ENCODE results near the gene RNF112. TPM values are rescaled to one million over a fixed set of nuclear protein-coding genes. Genes with fewer than 3 reads are reported as not detected.

The RNF112 gene
- total and polyA plus RNA-seq, 5 donors = 2.5 to 6.3 (median 3.3) TPM

- Histone ChIP-seq H3K9me3 (ENCODE audit: control insufficient read depth, low read length) (no peaks in the 10 kb centered on the region), H3K27ac (ENCODE audit: low read length) (no peak overlapping the region), H3K4me1 (ENCODE audit: control insufficient read depth, insufficient read depth, low read length) (peaks cover 17% of the 10 kb centered on the region), H3K27me3 (ENCODE audit: control insufficient read depth, insufficient read depth) (no peaks in the 10 kb centered on the region), H3K4me3 (ENCODE audit: low read length) (no peak overlapping the region)
- ATAC-seq (no peak), DNase-seq (peak in 1 of 3 donors; percentile 13)
- WGBS = 74% methylated on average over 13 of the region's 13 CpGs
- intact Hi-C loops (cut with DNase I) = loop anchor here in 1 of 4 donors (10.0 kb wide), 1 partner anchor 58 kb away; no protein-coding TSS in a partner anchor
Observed at GRCh38 chr17:19382531-19383444, 28.2 kb upstream of the RNF112 start.

DNA sequence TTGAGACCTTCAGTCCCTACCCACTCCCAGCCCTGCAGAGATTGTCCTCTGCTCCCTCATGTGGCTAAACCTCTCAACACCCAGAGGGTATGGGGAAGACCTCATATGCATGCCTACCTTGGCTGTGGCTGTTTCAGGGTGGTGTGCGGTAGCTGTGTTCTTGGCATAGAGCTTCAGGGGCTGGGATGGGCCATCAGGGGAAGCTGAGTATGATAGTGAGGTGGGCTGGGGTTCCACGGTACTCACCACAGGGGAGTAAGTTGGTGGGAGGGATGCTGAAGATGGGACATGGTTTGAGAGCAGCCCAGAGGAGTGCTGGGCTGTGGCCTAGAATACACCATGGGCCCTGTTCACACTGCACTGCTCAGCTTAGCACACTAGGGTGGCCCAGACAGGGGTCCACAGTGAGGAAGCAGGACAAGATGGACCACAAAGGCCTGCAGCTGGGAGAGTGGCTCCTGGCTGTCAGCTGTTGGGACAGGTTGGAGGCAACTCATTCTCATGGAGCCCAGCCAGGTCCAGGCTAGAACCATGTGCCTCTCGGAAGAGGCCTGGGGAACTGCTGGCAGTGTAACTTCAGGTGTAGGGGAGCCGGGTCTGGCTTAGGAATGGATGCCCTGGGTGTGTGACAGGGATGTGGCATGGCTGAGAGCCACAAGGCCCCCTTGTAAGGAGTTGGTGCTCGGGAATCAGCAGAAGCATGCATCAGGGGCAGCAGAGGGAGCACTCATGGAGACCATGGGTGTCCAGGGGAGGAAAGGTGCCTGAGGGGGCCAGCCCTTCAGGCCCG is 27.2 kb upstream of the RNF112 start:
- intact Hi-C loops (cut with DNase I) = loop anchor here in 1 of 4 donors (10.0 kb wide), 1 partner anchor 59 kb away; no protein-coding TSS in a partner anchor
- Histone ChIP-seq H3K27ac (ENCODE audit: low read length) (peak overlapping the region; percentile 73), H3K9me3 (ENCODE audit: control insufficient read depth, low read length) (no peaks in the 10 kb centered on the region), H3K27me3 (ENCODE audit: control insufficient read depth, insufficient read depth) (no peaks in the 10 kb centered on the region), H3K4me3 (ENCODE audit: low read length) (no peak overlapping the region), H3K4me1 (ENCODE audit: control insufficient read depth, insufficient read depth, low read length) (peaks cover 23% of the 10 kb centered on the region)
- DNase-seq (peak; percentile 75 to 84 (median 78)), ATAC-seq (peak; percentile 3 to 12)
- WGBS = 63% methylated on average over 6 of the region's 6 CpGs

- WGBS = 30% methylated on average over 16 of the region's 16 CpGs
- Histone ChIP-seq H3K4me1 (ENCODE audit: control insufficient read depth, insufficient read depth, low read length) (peaks cover 23% of the 10 kb centered on the region), H3K9me3 (ENCODE audit: control insufficient read depth, low read length) (no peaks in the 10 kb centered on the region), H3K27ac (ENCODE audit: low read length) (peak overlapping the region; percentile 73), H3K27me3 (ENCODE audit: control insufficient read depth, insufficient read depth) (no peaks in the 10 kb centered on the region), H3K4me3 (ENCODE audit: low read length) (no peak overlapping the region)
- DNase-seq (peak; percentile 92 to 98 (median 96)), ATAC-seq (peak; percentile 68 to 69)
- intact Hi-C loops (cut with DNase I) = loop anchor here in 1 of 4 donors (10.0 kb wide), 1 partner anchor 60 kb away; no protein-coding TSS in a partner anchor
Observed at GRCh38 chr17:19384723-19385391, 26.2 kb upstream of the RNF112 start.

DNA sequence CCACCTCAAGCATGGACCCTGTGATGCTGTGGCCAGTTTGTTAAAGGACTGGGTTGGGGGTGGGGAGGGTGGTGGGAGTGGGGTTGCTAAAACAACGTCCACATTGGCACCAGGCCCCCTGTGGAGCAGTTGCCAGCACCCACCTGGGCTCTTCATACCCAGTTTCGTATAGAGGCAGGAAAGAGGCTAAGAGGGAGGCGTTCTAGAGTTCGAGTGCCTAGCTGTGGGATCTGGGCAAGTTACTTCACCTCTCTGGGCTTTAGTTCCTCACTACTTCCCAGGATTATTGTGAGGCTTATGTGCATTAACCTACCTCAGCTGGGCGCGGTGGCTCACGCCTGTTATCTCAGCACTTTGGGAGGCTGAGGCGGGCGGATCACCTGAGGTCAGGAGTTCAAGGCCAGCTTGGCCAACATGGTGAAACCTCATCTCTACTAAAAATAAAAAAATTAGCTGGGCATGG is 25.5 kb upstream of the RNF112 start:
- Histone ChIP-seq H3K27me3 (ENCODE audit: control insufficient read depth, insufficient read depth) (no peaks in the 10 kb centered on the region), H3K27ac (ENCODE audit: low read length) (peak overlapping the region; percentile 56), H3K9me3 (ENCODE audit: control insufficient read depth, low read length) (no peaks in the 10 kb centered on the region), H3K4me1 (ENCODE audit: control insufficient read depth, insufficient read depth, low read length) (peaks cover 23% of the 10 kb centered on the region), H3K4me3 (ENCODE audit: low read length) (no peak overlapping the region)
- intact Hi-C loops (cut with DNase I) = loop anchor here in 1 of 4 donors (10.0 kb wide), 1 partner anchor 61 kb away; no protein-coding TSS in a partner anchor
- WGBS = 72% methylated on average over 9 of the region's 9 CpGs
- DNase-seq = peak in 1 of 3 donors; percentile 74
- ATAC-seq = no peak

DNA sequence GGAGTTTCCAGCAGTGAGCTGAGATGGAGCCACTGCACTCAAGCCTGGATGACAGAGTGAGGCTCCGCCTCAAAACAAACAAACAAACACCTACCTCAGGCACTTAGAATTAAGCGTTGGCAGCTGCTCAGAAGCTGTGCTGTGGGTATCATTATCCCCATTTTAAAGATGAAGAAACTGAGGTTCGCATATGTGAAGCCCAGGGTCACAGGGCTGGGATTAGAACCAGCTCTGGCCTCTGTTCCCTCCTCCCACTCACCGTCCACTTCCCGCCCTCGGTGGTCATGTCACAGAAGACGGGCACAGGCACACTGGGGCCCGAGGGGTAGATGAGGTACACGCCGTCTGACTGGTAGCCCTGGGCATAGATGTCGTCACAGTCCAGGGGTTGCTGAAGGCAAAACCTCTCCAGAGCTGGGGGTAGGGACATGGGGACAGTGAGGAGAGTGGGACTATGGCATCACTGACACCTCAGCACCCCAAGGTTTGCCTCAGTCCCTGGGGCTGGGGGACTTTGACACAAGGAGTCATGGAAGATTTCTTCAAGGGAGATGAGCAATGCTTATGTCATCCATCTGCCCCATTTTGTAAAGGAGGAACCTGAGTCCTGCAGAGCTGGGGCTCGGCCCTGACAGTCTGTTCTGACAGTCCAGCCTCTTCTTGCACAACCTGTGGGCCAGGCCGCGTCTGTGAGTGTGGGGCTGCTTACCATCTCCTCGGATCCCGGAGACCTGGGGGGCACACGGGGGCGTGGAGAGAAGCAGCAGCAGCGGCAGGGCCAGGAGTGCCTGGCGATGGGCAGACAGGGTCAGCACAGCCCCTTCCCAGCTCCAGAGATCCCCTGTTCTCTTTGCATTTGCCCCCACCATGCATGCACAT is 24.7 kb upstream of the RNF112 start:
- Histone ChIP-seq H3K4me3 (ENCODE audit: low read length) (no peak overlapping the region), H3K27ac (ENCODE audit: low read length) (peak overlapping the region; percentile 36), H3K4me1 (ENCODE audit: control insufficient read depth, insufficient read depth, low read length) (peaks cover 23% of the 10 kb centered on the region), H3K27me3 (ENCODE audit: control insufficient read depth, insufficient read depth) (no peaks in the 10 kb centered on the region), H3K9me3 (ENCODE audit: control insufficient read depth, low read length) (no peaks in the 10 kb centered on the region)
- DNase-seq = peak; percentile 75 to 86 (median 81)
- 45% methylated on average over 20 of the region's 20 CpGs for WGBS
- intact Hi-C loops (cut with DNase I) = loop anchor here in 1 of 4 donors (10.0 kb wide), 1 partner anchor 61 kb away; no protein-coding TSS in a partner anchor
- peak; percentile 3 to 35 for ATAC-seq

- ATAC-seq = peak; percentile 63 to 65
- Histone ChIP-seq H3K4me1 (ENCODE audit: control insufficient read depth, insufficient read depth, low read length) (peaks cover 23% of the 10 kb centered on the region), H3K27me3 (ENCODE audit: control insufficient read depth, insufficient read depth) (no peaks in the 10 kb centered on the region), H3K27ac (ENCODE audit: low read length) (peak within 1 kb of the TSS; percentile 93), H3K9me3 (ENCODE audit: control insufficient read depth, low read length) (no peaks in the 10 kb centered on the region), H3K4me3 (ENCODE audit: low read length) (peak within 1 kb of the TSS; percentile 3)
- WGBS = 11% methylated on average over 22 of the region's 22 CpGs
- intact Hi-C loops (cut with DNase I) = loop anchor here in 1 of 4 donors (10.0 kb wide), 1 partner anchor 62 kb away; no protein-coding TSS in a partner anchor
- peak; percentile 82 to 92 (median 91) for DNase-seq
Observed at GRCh38 chr17:19386974-19387920, 23.8 kb upstream of the RNF112 start, which contains the start of gene MFAP4. Gene MFAP4, minus strand, starts transcription at chr17:19387190. Its CDS starts 35 bp downstream, at chr17:19387155.

DNA sequence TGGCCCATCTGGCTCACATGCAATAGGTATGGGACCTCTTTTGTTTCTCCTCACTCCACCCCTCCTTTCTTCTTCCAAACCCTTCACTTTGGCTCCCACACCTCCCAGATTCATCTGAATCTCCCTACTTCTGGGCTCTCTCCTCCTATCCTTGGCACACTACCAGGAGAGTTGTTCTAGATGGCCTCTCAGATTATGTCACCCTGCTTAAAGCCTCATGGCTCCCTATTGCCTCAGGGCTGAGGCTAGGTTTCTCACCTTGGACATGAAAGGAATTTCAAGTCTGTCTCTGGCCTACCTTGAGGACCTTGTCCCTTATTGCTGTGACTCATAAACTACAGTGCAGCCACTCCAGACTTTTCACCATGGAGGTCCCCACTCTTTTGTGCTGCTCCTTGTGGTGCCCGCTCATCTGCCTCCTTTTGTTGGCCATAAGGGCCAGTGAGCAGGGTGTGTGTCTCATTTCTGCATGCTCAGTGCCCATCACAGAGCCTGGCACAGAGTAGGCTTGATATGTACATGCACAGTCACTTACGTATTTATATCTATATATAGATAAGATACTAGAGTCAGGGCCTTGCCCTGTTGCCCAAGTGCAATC is 23.0 kb upstream of the RNF112 start:
- DNase-seq (no peak), ATAC-seq (no peak)
- intact Hi-C loops (cut with DNase I) = loop anchor here in 1 of 4 donors (10.0 kb wide), 1 partner anchor 63 kb away; no protein-coding TSS in a partner anchor
- Histone ChIP-seq H3K27me3 (ENCODE audit: control insufficient read depth, insufficient read depth) (no peaks in the 10 kb centered on the region), H3K4me3 (ENCODE audit: low read length) (no peak overlapping the region), H3K9me3 (ENCODE audit: control insufficient read depth, low read length) (no peaks in the 10 kb centered on the region), H3K27ac (ENCODE audit: low read length) (peak overlapping the region; percentile 93), H3K4me1 (ENCODE audit: control insufficient read depth, insufficient read depth, low read length) (peaks cover 23% of the 10 kb centered on the region)
- WGBS = 71% methylated on average over 2 of the region's 2 CpGs

GRCh38 chr17:19388791-19389785 is 21.9 kb upstream of the RNF112 start:
- 58% methylated on average over 5 of the region's 5 CpGs for WGBS
- Histone ChIP-seq H3K27ac (ENCODE audit: low read length) (peak overlapping the region; percentile 3), H3K4me1 (ENCODE audit: control insufficient read depth, insufficient read depth, low read length) (peaks cover 18% of the 10 kb centered on the region), H3K9me3 (ENCODE audit: control insufficient read depth, low read length) (no peaks in the 10 kb centered on the region), H3K27me3 (ENCODE audit: control insufficient read depth, insufficient read depth) (no peaks in the 10 kb centered on the region), H3K4me3 (ENCODE audit: low read length) (no peak overlapping the region)
- ATAC-seq (no peak), DNase-seq (peak in 2 of 3 donors; percentile 14 to 80)
- intact Hi-C loops (cut with DNase I) = loop anchor here in 1 of 4 donors (10.0 kb wide), 1 partner anchor 64 kb away; no protein-coding TSS in a partner anchor

Data from right cardiac atrium (tissue), 5 donors.